NOMO-1 (cell line): ENCODE results near the gene OR2W1.
A peak's percentile ranks its signal among the peaks of the same experiment; 100 is the strongest.

ENCODE experiments used
- DNase-seq, 2 experiments: peaks; one replicate each; lab custom pipeline; 2025; ENCODE audit not compliant: unreplicated experiment in 2 of 2; lab: John Stamatoyannopoulos, UW

OR2W1 gene

DNA sequence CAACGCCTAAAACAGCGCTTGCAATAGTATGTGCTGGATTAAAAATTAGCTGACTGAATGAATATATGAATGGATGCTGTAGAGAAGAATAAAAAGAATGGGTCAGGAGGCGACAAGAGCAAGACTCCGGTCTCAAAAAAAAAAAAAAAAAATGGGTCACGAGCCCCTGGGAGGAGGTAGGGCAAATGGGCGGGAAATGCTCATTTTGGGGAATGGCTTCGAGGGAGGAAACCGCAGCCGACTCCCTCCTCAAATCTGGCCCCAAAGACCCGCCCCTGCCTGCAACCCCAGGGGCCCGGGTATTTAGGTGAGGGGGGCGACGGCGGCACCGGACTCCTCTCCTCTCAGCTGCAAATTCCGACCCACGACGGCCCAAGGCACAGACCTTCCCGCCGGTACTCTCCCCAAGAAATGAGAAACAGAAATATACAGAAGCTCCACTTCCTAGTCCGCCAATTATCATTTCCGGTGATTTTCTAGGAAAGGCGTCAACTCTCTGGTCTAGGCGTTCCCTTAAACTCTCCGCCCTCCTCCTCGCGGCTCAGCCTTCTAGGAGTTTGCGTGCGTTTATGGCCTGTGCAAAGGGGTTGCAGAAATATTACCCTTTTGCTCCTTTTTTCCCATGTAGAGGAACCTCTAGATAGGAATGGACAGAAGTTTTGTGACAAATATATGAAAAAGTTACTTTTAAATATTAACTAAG is 39.6 kb downstream of the OR2W1 start, which contains the start of gene ZNF311:
Gene ZNF311 (minus strand): TSS at position 133 of the 703 bp plus-strand sequence. CDS start 1,361 bp downstream, outside the sequence.
- peak; percentile 83 to 87 for DNase-seq

GRCh38 chr6:28996844-28997510 is 48.0 kb downstream of the OR2W1 start:
- DNase-seq, result no peak

DNA sequence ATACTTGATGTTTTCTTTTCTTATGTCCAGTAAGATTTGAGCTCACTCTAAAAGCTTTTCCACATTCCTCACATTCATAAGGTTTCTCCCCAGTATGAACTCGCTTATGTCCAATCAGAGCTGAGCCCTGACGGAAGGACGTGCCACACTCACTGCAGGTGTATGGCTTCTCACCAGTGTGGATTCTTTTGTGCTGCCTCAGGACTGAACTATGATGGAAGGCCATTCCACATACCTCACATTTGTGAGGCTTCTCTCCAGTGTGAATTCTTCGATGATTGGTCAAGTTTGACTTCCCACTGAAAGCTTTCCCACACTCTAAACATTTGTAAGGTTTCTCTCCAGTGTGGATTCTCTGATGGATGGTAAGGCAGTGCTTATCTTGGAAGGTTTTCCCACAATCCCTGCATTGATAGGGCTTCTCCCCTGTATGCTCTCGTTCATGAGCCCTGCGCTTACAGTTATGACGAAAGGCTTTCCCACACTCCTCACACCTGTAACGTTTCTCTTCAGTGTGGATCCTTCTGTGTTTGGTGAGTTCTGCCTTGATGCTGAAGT is 49.8 kb downstream of the OR2W1 start:
- DNase-seq, result no peak
